GM18508 (cell line): ENCODE data around the gene CEP135.

Source experiments
- ATAC-seq: cut with Tn5 transposase; IDR thresholded peaks from one replicate; pipeline ENCODE4 v1.9.1; 2021; ENCODE audit warnings: moderate number of reproducible peaks; ENCODE audit not compliant: insufficient read depth, unreplicated experiment

CEP135 gene

DNA sequence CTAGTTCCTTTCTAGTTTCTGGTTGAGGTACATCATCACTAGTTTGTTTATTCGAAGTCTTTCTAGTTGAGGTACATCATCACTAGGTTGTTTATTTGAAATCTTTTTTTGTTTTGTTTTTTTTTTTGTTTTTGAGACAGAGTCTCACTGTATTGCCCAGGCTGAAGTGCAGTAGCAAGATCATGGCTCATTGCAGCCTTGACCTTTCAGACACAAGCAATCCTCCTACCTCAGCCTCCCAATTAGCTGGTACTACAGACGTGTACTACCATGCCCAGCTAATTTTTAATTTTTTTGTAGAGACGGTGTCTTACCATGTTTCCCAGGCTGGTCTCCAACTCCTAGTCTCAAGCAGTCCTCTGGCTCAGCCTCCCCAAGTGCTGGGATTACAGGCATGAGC is 54.9 kb downstream of the CEP135 start:
- no peak for ATAC-seq

DNA sequence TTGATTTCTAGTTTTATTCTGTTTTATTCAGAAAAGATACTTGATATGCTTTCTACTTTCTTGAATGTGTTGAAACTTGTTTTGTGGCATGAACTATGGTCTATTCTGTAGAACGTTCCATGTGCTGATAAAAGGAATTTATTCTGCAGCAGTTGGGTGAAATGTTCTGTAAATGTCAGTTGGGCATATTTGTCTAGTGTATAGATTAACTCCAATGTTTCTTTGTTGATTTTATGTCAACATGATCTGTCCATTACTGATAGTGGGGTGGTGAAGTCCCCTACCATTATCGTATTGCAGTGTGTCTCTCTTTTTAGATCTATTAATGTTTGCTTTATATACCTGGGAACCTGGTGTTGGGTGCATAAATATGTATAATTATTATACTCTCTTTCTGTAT is 55.5 kb downstream of the CEP135 start:
- no peak for ATAC-seq

DNA sequence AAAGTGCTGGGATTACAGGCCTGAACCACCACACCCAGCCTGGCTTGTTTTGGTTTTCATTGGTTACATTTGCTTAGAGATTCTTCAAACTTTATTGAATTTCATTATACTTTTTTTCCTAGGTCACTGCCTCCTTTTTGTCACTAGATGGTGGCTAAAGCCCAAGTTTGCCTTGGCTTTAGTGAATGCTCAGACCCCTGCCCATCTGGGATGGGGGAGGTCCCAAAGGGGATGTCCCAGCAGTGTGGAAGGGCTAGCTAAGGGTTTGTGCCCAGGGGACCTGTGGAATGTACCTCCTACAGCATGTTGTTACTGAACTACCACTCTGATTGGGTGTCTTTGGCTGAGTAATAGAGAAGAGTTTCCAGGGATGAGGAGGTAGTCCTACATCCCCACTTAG is 58.4 kb downstream of the CEP135 start:
- ATAC-seq, result no peak

DNA sequence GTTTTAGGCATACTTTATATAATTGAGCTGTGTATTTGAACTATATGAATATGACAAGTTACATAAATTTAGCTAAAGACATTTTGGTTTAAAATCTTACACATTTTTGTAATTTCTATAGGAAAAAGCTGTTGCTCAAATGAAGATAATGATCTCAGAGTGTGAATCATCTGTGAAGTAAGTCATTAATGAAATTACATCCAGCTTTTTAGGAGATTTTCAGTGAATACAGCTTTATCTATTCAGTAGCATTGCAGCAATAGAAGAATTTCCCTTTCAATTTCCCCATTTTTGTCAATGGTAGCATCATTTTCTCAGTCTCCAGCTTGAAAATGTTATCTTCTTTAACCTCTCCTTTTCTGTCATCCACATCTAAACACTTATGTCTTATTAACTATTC is 59.5 kb downstream of the CEP135 start:
- ATAC-seq, result no peak

DNA sequence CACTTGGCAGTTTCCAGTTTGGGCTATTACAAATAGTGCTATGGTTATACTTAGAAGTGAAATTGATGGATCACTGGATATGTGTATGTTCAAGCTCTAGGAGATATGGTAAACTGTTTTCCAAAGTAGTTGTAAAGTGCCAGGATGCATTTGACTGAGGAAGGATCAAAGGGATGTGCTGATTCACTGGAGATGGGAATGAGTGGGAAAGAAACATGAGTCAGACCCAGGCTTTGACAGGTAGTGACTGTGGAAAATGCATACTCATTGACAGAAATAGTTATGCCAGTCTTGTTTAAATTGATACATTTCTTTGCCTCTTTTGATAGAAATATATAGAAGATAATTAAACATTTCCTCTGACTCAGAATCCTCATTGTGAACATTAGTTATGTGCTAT is 77.9 kb downstream of the CEP135 start:
- no peak for ATAC-seq

DNA sequence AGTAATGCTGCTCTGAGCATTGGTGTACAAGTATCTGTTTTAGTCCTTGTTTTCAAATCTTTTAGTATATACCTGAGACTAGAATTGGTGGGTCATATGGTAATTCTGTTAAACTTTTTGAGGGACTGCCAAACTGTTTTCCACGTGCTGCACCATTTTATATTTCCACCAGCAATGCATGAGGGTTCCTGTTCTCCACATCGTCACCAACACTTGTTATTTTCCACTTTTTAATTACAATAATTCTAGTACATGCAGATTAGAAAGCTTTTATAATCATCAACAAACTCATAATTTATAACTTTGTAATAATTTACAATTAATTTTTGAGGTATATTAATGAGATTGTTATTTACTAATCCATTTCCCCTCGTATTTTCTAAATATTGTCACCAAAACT is 79.4 kb downstream of the CEP135 start:
- ATAC-seq, result no peak

DNA sequence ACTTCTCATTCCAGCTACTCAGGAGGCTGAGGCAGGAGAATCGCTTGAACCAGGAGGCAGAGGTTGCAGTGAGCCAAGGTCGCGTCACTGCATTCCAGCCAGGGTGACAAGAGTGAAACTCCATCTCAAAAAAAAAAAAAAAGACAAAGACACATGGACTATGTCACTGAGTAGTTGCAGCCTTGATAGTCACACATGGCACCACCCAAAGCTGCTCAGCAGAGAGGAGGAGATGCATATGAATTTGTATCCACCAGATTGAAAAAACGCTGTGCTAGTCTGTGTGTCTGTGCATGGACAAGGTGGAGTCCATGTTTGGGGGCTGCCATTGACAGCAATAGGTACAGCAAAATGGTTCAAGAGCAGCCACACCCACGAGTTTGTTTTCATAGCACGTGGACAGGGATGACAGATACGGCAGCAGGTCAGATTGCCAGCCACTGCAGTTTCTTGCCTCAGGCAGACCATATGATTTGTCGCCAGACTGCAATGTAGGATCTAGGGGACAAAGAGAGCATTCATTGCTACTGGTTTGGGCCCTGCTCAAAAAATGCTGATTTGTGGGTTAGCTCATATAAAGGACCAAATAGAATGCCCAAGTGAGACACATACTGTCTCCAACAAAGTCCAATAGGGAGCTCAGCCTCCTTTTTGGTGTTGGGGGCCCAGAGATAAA is 89.9 kb downstream of the CEP135 start:
- ATAC-seq, result no peak

DNA sequence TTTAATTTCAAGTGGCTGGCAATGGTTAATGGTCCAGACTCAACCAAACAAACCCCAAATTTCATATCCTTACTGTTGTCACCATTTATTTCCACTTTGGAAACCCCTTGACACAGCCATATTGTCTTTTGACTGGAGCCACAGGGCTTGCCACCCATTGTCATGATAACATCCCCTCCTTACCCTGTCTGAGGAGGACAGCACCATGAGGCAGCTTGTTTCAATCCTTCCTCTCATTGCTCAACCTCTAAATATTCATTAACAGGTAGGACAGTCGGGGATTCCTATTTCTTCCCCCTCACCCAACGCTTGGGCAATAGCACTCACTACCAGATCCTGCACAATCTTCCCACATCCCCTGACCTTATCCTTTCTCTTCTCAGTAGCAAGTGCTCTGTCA is 92.1 kb downstream of the CEP135 start:
- no peak for ATAC-seq

DNA sequence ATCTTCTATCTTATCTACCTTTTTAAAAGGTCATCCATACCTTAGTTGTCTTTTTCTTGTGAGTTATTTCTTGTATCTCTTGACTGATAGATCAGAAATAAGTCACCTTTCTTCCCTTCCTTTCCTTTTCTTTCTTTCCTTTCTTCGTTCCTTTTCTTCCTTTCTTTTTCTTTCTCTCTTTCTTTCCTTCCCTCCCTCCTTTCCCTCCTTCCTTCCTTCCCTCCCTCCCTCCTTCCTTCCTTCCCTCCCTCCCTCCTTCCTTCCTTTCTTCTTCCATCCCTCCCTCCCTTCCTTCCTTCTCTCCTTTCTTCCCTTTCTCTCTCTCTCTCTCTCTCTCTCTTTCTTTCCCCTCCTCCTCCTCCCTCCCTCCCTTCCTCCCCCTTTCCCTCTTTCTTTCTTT is 93.5 kb downstream of the CEP135 start:
- ATAC-seq, result no peak

DNA sequence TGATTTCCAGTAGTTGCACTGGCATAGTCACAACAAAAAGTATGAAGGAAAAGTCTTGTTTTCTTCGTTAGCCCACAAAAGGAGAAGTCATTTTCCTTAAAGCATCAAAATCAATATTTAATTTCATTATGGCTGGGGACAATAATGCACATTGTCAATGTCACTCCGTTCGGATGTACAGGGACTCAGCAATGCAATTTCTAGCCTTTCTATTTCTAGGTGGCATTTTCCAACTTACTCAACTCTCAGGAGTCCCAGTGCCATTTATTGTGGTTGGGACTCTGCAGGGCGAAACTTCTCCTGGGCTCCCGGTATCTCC is 99.6 kb downstream of the CEP135 start:
- no peak for ATAC-seq

DNA sequence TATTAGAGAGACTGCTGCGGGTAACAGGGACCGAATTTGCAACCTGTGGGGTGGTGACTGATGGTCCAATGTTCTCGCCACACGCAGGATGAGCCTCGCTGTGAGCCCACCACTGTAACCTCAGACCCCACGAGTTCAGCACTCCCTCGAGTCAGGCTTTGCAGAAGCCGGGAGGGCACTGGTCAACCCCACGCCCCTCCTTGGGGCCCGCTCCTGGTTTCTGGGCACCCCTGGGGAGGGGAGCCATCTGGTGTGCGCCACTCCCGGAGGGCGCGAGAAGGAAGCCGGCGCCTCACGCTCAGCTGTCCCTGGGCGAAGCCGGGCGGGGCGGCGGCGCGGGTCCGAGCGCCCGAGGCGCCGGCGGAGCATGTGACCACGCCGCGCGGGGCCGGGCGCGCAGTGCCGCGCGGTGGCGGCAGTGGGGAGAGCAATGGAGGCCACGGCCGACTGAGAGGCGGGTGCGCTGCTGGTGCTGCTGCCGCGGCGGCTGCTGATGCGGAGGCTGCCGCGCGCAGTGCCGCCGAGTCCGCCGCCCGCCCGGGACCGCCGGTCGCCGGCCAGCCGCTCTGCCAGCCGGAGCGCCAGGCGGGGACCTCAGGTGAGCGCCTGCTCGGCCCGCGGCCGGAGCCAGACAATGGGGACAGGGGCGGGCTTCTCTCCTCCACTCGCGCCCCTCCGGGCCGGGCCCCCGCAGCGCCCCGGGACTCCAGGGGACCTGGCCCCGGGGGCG is 100.1 kb downstream of the CEP135 start:
- ATAC-seq, result peak; percentile 69

DNA sequence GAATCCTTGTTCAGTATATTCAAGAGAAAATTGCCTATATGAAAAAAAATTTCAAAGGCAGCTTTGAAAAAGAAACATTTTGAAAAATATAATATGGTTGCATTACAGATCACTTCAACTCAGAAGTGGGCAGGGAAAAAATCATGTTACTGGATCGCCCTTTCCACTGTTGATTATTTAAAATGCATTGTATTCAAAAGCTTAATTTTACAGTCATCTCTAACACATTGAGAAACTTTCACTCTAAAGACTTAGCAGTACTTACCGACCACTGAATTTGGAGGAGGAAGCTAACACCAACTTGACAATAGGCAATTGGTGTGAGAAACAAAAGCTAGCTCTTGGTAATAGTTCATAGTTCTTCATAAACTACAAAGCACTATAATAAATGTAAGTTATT is 101.9 kb downstream of the CEP135 start:
- ATAC-seq, result no peak

DNA sequence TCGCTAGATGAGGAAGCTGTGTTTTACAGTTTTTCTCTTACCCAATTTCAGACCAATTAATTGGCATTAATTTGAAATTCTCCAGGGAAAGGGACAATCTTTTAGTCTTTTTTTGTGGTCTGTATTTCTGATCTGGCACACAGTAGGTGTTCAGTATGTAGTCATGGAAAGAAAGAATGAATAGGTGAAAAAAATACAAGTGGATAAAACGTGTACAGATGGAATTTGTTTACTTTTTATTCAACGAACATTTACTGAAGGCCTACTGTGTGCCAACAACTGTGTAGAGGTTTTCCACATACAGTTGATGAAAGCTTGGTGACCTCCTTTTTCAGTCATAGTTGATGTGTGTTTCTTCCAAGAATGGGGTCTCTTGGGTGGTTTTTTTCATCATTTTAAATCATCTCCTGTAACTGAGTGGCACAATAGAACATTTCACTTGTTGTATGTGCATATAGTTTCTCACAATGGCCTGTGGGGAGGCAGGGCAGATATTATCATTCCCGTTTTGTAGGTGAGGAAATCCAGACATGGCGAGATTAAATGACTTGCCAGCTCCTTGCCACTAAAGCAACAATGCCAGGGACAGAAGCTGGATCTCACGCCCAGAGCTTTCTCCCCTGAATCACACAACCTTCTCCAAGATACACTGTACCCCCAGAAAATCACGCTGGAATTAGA is 102.4 kb downstream of the CEP135 start:
- no peak for ATAC-seq

DNA sequence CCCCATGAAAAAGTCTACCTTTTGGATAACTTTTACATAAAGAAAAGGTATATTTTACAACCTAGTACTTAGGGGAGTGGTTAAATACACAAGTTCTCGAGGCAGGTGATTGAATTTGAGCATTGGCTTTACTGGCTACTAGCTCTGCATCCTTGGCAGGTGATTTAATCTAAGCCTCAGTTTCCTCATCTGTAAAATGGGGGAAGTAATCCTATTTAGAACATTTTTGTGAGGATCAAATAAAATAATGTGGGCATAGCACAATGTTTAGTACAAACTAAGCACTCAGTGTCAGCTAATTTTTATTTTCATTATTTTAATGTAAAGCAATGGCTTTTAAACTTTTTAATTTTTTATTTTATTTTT is 102.9 kb downstream of the CEP135 start:
- ATAC-seq, result no peak

DNA sequence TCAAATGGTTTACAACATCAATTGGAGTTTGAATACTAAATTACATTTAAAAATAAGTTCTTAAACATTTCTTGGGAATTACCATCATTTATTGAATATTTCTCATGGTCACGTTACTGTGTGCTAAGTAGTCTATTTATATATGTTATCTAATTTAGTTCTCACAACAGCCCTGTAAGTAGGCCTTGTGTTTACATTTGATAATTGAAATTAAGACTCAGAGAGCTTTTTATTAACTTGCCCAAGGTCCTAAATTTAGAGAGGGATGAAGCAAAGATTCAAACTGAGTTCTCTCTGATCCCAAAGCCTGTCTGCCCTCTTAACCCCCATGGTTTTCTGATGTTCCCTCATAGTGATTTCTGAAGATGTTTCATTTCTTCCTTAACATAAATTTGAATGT is 103.7 kb downstream of the CEP135 start:
- ATAC-seq, result no peak

DNA sequence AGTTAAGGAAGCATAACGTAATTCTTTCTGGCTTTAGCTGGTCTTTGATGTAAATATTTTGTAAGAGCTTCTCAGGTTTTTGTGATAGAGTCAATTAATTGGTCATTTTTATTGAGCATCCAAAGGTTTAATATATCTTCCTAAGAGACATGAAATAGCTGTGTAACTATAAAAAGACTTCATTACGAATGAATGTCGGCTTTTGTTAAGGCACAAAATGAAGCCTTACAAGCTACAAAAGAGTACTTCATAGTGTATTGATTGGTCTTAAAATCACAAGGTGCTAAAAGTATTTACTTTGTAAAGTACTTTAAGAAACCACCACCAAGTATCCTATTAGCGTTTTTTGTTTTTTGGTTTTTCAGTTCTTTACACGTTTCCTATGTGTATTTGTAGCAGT is 104.2 kb downstream of the CEP135 start:
- ATAC-seq, result no peak

DNA sequence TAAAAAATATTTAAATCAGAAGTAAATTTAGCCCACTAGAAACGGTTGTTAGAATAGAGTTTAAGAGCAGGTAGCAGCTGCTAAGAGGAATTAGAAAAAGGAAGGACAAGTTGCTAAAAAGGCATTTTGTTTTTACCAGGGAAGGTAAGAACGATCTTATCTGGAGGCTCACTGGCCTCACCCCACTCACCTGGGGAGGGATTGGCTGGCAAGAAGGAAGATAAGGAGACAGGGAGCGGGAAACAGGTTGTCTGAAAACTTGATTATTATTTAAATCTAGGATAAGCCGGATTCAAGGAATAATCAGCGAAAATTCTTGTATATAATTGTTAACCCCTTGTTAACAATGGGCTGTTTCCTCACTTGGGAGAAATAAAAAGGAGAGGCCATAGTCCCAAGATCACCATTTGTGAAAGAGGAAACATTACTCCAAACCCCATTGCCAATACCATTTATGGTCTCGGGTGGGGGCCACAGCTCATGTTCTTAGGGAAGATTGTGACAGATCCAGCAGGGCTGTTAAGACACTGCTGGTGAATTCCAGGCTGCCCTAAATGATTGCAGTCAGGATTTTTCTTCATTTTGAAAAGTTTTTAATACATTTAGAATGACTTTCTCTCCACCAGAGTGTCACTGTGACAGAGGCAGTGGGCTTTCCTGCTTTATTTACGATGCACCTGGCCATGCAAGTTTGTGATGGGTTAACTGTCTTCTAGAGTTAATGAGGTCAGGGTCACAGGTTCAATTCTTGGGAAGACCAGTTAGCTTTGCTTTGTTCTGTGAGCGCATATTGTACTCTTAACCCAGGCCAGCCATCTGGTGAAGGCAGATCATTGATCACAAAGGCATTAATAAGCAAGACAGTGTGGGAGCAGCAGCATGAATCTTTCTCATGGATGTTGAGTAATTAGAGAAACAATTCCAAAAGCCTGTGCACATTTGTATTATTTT is 106.6 kb downstream of the CEP135 start:
- no peak for ATAC-seq

DNA sequence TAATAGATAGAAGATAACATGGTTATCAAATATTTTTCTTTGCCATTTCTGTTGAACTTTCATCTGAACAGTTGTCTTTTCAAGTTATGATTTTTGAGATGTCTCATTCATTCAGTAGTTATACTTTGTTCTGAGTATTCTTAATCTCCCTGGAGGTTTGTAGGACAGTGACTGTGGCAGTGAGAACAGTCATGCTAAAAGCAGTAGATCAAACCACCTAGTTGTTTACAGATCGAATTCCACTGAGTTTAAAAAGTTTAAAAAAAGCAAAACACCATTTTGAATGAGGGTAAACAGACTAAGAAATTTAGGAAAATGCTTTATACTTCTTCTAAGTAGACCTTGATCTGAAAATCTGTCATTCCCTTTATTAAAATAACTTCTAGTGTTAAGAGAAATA is 107.2 kb downstream of the CEP135 start:
- no peak for ATAC-seq

DNA sequence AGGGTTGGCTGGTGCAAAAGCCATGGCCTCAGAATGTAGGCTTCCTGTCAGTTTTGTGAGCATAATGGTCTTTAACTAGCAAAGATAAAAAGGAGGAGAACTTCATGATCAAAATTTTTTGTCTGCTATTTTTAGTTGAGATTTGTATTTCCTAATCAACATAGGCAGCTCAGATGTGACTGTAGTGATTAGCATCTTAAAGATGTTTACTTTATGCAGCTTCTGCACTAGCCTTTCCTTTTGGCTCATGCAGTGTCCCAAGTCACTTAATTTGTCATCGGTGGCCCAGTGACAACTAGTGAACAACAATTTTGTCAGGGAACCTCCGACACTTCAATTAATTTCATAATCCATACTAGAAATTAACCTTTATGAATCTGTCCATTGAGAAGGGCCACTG is 109.8 kb downstream of the CEP135 start:
- ATAC-seq, result no peak

DNA sequence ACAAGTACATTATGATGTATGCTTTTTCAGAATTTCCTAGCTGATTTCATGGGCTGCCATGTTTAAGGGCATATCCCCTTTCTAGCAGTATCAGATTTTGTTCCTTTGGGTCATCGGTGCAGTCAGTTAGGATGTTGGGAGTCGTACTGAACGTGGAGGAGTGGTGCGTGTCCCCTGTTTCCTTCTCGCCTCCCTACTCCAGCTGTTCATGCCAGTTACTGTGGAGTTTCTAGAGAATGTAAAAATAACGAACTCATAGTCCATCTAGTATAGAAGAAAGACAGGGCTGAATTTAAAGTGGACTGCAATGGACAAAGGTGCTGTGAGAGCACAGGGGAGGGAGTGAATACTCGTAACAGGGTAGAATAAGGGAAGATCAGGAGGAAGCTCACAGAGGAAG is 111.3 kb downstream of the CEP135 start:
- ATAC-seq, result no peak

DNA sequence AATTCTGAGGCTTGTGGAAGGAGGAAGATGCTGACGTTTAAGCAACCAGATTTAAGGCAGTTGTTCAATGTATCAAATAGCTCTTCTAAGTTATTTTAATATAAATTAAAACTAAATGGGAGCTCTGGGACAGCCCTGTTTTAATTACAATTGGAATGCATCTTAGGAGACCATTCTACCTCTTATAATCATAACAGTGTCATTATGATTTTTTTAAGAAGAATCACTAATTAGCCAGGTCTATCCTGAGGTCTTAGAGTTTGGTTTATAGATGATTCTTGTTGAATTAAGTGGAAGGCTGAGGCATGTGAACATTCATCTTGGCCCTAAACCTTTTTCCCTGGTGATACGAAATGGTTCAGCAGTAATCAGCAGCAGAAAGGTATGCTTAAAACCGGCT is 113.4 kb downstream of the CEP135 start:
- ATAC-seq, result no peak
